ENCODE measurements around the gene EEF1AKMT3.

EEF1AKMT3 gene

GRCh38 chr12:57735198-57735855 lies 37.1 kb upstream of the EEF1AKMT3 start:
- DNase-seq (ENCODE audit: low read depth) = peak; percentile 31

GRCh38 chr12:57735952-57736740 lies 36.3 kb upstream of the EEF1AKMT3 start:
- peak; percentile 69 for DNase-seq (ENCODE audit: low read depth)

DNA sequence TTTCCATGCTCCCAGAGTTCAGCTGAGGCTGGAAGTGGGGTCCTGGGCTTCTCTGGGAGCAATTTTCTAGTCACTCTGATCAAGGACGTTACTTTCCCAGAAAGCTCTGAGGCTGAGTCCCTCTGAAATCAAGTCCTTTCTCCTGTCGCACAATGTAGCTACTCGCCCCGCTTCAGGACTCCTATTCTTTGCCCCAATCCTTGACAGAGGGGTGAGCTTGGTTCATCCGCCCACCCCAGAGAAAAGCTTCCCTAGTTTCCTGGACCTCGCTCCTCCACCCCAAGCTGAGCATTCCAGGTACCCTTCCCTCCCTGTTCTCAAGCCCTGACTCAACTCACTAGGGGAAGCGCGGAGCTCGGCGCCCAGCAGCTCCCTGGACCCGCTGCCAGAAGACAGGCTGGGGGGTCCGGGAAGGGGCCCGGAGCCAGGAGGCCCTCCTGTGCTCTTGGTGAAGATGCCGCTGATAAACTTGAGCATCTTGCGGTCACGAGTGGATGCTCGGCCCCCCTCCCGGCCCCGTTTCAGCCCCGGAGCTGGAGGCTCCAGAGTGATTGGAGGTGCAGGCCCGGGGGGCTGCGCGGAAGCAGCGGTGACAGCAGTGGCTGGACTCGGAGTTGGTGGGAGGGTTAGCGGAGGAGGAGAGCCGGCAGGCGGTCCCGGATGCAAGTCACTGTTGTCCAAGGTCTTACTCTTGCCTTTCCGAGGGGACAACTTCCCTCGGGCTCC lies 35.5 kb upstream of the EEF1AKMT3 start:
- no peak for DNase-seq (ENCODE audit: low read depth)

- peak; percentile 51 for DNase-seq (ENCODE audit: low read depth)
Observed at GRCh38 chr12:57737467-57738460, 34.6 kb upstream of the EEF1AKMT3 start.

- DNase-seq (ENCODE audit: low read depth) = no peak
Observed at GRCh38 chr12:57738661-57739237, 33.7 kb upstream of the EEF1AKMT3 start, which contains the start of gene AGAP2. Gene AGAP2, minus strand, starts transcription at chr12:57738742. Its CDS starts 496 bp downstream, at chr12:57738246.

DNA sequence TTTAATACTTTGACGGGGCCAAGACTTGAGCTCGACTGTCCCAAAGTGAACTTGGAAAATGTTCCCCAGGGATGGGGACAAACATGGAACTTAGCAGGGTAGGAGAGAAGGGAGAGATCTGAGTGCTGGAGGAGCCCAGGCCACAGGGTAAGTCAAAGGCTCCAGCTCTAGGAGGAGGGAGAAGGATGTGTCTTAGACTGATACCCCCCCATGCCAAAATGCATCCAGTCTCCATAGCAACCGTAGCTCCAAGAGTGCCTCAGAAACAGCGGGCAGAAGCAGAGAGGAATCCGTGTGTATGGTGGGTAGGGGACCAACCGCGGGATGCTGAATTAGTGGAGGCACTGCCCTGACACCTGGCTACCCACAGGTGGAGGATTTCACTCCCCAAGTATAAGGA lies 33.0 kb upstream of the EEF1AKMT3 start:
- no peak for DNase-seq (ENCODE audit: low read depth)

DNA sequence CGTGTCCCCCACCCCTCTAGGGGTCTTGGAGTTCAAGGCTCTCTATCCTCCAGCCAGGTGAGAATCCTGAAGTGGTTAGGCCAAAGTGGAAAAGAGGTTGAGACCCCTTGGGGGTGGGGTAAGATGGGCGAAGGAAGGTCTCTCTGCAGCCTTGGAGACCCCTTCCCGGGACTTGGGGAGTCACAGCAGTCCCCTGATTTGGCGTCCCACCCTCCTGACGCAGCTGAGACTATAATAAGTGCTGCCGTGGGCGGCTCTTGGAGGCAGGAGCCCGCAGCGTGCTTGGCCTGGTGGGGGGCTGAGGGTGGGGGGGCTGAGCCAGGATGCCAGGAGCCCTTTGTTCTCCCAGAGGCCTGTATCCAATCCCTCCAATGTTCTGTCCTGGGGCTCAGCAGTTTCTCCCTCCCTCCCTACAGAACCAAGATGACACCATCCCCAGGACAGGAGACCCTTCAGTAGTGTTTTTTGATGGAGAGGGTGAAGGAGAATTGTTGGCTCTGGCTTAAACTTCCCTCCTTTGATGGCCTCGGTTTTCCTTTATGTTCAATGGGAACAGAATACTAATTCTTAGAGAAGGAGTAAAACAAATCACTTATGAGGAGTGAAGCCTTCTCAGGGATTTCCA lies 32.4 kb upstream of the EEF1AKMT3 start:
- DNase-seq (ENCODE audit: low read depth) = no peak

GRCh38 chr12:57740656-57741412 lies 31.6 kb upstream of the EEF1AKMT3 start:
- DNase-seq (ENCODE audit: low read depth) = no peak

DNA sequence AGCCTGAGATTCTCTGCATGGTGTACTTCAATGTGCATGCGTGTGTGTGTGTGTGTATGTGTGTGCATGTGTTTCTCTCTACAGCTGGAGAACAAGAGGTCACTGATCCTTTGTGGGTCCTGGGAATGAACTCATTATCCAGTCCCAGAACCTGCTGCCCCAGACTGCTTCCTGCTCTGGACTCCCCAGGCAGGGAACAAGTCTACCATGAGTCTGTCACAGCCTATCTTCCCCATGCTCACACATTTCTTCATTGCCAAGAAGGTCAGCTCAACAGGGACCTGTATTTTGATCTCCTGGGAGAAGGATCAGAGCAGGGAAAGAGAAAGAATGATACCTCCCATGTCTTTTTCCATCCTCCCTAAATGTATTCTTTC lies 31.0 kb upstream of the EEF1AKMT3 start:
- no peak for DNase-seq (ENCODE audit: low read depth)

- DNase-seq (ENCODE audit: low read depth) = no peak
Observed at GRCh38 chr12:57741844-57742738, 30.3 kb upstream of the EEF1AKMT3 start.

DNA sequence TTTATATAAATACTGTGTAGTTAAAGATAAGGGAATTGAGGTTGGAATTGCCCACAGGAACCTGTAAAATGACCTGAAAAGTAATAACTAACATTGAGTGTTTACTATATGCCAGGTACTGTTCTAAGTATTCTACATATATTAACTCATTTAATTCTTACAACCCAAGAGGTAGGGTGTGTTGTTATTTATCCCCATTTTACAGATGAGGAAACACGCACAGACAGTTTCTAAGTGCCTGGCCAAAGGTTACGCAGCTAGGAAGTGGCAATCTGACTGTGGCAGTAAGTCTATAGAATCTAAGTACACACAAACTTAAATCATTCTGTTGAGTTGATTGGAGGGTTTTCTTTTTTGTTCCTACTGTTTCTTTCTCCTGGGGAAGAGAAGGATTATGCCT lies 28.6 kb upstream of the EEF1AKMT3 start:
- no peak for DNase-seq (ENCODE audit: low read depth)

GRCh38 chr12:57744194-57744776 lies 28.1 kb upstream of the EEF1AKMT3 start:
- no peak for DNase-seq (ENCODE audit: low read depth)

DNA sequence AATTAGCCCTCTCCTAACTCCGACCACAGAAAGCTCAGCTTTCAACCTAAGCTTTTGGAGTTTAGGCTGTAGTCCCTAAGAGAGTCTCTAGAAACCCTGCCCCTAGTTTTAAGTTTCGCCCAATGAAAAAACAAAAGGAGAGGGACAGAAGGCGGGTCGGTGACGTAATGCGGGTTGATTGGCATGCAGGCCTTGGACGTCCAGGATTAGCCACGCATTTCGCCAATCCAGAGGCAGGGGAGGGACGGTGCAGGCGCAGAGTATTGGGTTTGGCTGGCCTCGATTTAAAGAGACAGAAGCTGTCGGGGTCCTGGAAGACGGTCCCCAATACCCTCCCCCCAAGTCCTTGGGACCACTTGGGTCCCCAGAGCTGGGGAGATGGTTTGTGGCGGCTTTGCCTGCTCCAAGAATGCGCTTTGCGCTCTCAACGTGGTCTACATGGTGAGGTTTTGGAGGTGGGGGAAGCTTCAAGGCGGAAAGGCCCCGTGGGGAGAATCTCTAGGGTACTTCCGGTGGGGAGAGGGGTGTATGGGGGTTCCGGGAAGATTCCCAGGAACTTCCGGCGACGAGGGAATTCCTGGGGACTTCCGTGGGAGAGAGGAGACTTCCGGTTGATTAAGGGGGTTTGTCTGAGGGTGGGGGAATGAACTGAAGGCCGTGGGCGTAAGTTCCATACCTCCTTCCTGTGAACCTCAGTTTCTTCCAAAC lies 27.5 kb upstream of the EEF1AKMT3 start, which contains the start of gene TSPAN31:
TSS of gene TSPAN31 (plus strand) at position 263 of the 708 bp plus-strand sequence. CDS start at position 379, 116 bp downstream.
- DNase-seq (ENCODE audit: low read depth) = peak; percentile 98

DNA sequence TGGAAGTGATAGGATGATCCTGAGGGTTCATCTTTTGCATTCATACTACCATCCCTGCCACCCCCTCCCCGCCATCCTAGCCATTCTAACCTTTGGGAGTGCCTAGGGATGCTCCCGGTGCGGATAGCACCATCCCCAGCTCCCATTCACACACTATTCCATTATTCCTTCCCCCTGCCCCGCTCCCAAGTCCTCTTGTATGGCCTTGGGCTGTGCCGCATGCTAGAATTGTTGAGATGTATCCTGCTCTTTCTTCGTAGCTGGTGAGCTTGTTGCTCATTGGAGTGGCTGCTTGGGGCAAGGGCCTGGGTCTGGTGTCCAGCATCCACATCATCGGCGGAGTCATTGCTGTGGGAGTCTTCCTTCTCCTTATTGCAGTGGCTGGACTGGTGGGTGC lies 26.9 kb upstream of the EEF1AKMT3 start:
- DNase-seq (ENCODE audit: low read depth) = peak; percentile 27

DNA sequence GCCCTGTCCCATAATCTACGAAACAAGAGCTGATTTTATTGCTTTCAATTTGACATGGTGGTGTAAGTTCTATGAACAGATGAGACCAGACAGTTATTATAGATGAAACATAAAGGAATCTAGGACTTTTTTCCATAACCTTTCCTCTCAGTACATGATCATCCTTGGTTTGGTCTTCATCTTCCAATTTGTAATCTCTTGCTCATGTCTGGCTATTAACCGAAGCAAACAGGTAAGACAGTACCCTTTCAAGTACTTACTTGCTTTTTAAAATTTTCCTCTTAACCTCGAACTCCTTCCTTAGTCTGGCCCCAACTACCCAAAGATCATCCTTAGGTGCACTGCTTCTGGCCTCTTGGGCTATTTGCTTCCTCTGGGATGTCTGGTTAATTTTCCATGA lies 26.4 kb upstream of the EEF1AKMT3 start:
- no peak for DNase-seq (ENCODE audit: low read depth)

GRCh38 chr12:57749061-57749460 lies 23.4 kb upstream of the EEF1AKMT3 start:
- DNase-seq (ENCODE audit: low read depth) = no peak

- no peak for DNase-seq (ENCODE audit: low read depth)
Observed at GRCh38 chr12:57750561-57751431, 21.6 kb upstream of the EEF1AKMT3 start.

Data from ELR (cell line).